Calu3 (cell line): ENCODE data around the gene METTL23. TPM values are rescaled to one million over a fixed set of nuclear protein-coding genes. Genes with fewer than 3 reads are reported as not detected.
A peak's percentile ranks its signal among the peaks of the same experiment; 100 is the strongest.
"Not testable (repeated sequence)": the region's sequence is repeated elsewhere in the genome, so short reads cannot be mapped to it uniquely, and the experiment has no call there.

Source experiments
- BruUV-seq: library from RNA; stranded (reverse); fragments of 400-500 nt; replicated peaks from 2 replicates; lab custom pipeline; 2021; lab: Mats Ljungman, UMichigan
- CTCF ChIA-PET: fragments of 300-600 bp; sonication (Branson Sonifier 250); formaldehyde crosslinking; loops from one replicate; lab custom pipeline; 2022; ENCODE audit warnings: antibody characterized with exemption; lab: Charles Lee
- DNase-seq: peaks from one replicate; pipeline ENCODE4 v3.0.0; 2022
- H3K27ac Mint-ChIP-seq: one replicate; pipeline ENCODE4 v1.8.0; 2022; ENCODE audit warnings: mixed read lengths; ENCODE audit not compliant: unreplicated experiment
- H3K27me3 Mint-ChIP-seq: one replicate; pipeline ENCODE4 v1.8.0; 2022; ENCODE audit warnings: mixed read lengths; ENCODE audit not compliant: unreplicated experiment
- H3K36me3 Mint-ChIP-seq: one replicate; pipeline ENCODE4 v1.8.0; 2022; ENCODE audit warnings: mild to moderate bottlenecking, moderate library complexity, mixed read lengths; ENCODE audit not compliant: insufficient read depth, unreplicated experiment
- H3K4me1 Mint-ChIP-seq: one replicate; pipeline ENCODE4 v1.8.0; 2022; ENCODE audit warnings: mild to moderate bottlenecking, low read depth, mixed read lengths; ENCODE audit not compliant: unreplicated experiment
- H3K4me3 Mint-ChIP-seq: one replicate; pipeline ENCODE4 v1.8.0; 2022; ENCODE audit warnings: mild to moderate bottlenecking, low read depth, moderate library complexity, mixed read lengths; ENCODE audit not compliant: unreplicated experiment
- H3K9me3 Mint-ChIP-seq: one replicate; pipeline ENCODE4 v1.8.0; 2022; ENCODE audit warnings: low read depth, mixed read lengths; ENCODE audit not compliant: unreplicated experiment
- CTCF ChIP-seq: fragments of 200-600 bp; IDR thresholded peaks from one replicate; pipeline ENCODE4 v1.8.0; 2022; ENCODE audit warnings: antibody characterized with exemption; ENCODE audit not compliant: unreplicated experiment
- intact Hi-C: fragments of 100-400 bp; cut with micrococcal nuclease; formaldehyde crosslinking; loops from one replicate; pipeline ENCODE4 v1.10.0; 2022; ENCODE audit not compliant: unreplicated experiment
- total RNA-seq: library from RNA; stranded (reverse); gene quantifications from 2 replicates; pipeline ENCODE4 v1.2.3, GENCODE V29; 2022

Gene METTL23
- total RNA-seq, 1 experiment from 2014 or later: 58.1 TPM

GRCh38 chr17:76710863-76711611, 15.6 kb upstream of the METTL23 start, which contains the start of gene MXRA7:
MXRA7 (minus strand) TSS chr17:76710965; CDS start chr17:76710946, 19 bp downstream.
- Mint-ChIP-seq H3K36me3 (peaks cover 35% of the 10 kb centered on the region), H3K4me1 (peaks cover 13% of the 10 kb centered on the region), H3K9me3 (no peaks in the 10 kb centered on the region), H3K27me3 (peaks cover 8% of the 10 kb centered on the region), H3K27ac (no peak within 1 kb of the TSS), H3K4me3 (peak within 1 kb of the TSS; percentile 66)
- DNase-seq: peak; percentile 72
- intact Hi-C loops: loop anchor here (10.0 kb wide), 1 partner anchor 66 kb away; the partner anchor contains the start of gene ST6GALNAC1
- CTCF ChIA-PET: no interaction called here
- BruUV-seq: no TSS peak
- TF ChIP-seq CTCF: no peak

GRCh38 chr17:76712321-76712720, 14.3 kb upstream of the METTL23 start:
- CTCF ChIA-PET: interaction anchor here (0.6 kb wide), 1 partner anchor 359 kb away, joined by 3 read pairs; the partner anchor contains the start of gene PRPSAP1
- H3K27ac Mint-ChIP-seq, H3K4me3 Mint-ChIP-seq, BruUV-seq, DNase-seq, H3K9me3 Mint-ChIP-seq, H3K27me3 Mint-ChIP-seq: not testable (repeated sequence)
- Mint-ChIP-seq H3K36me3 (peaks cover 38% of the 10 kb centered on the region), H3K4me1 (peaks cover 13% of the 10 kb centered on the region)
- intact Hi-C loops: loop anchor here (10.0 kb wide), 1 partner anchor 68 kb away; the partner anchor contains the start of gene ST6GALNAC1

- CTCF ChIA-PET: interaction anchor here (0.8 kb wide), 1 partner anchor 191 kb away, joined by 4 read pairs; no protein-coding TSS in a partner anchor
- TF ChIP-seq CTCF: no peak
- Mint-ChIP-seq H3K27ac (no peak overlapping the region), H3K27me3 (peaks cover 8% of the 10 kb centered on the region), H3K4me3 (no peak overlapping the region), H3K4me1 (peaks cover 13% of the 10 kb centered on the region), H3K9me3 (no peaks in the 10 kb centered on the region), H3K36me3 (peaks cover 52% of the 10 kb centered on the region)
- no TSS peak for BruUV-seq
- intact Hi-C loops: loop anchor here (10.0 kb wide), 1 partner anchor 69 kb away; the partner anchor contains the start of gene ST6GALNAC1
- no peak for DNase-seq
Measured at GRCh38 chr17:76713765-76714164, 12.9 kb upstream of the METTL23 start.

- no peaks in the 10 kb centered on the region for H3K9me3 Mint-ChIP-seq
- peaks cover 4% of the 10 kb centered on the region for H3K27me3 Mint-ChIP-seq
- intact Hi-C loops: loop anchor here (10.0 kb wide), 1 partner anchor 70 kb away; the partner anchor contains the start of gene ST6GALNAC1
- BruUV-seq: no TSS peak
- TF ChIP-seq CTCF: no peak
- peaks cover 58% of the 10 kb centered on the region for H3K36me3 Mint-ChIP-seq
- no peak for DNase-seq
- H3K4me3 Mint-ChIP-seq: no peak overlapping the region
- H3K27ac Mint-ChIP-seq: no peak overlapping the region
- CTCF ChIA-PET: no interaction called here
- peaks cover 13% of the 10 kb centered on the region for H3K4me1 Mint-ChIP-seq
Measured at GRCh38 chr17:76714336-76714735, 12.3 kb upstream of the METTL23 start.
